GM21367 (cell line): ENCODE results near the gene PCDH9.
"Not testable (repeated sequence)": the region's sequence is repeated elsewhere in the genome, so short reads cannot be mapped to it uniquely, and the experiment has no call there.

Experiments
- ATAC-seq: cut with Tn5 transposase; IDR thresholded peaks from one replicate; pipeline ENCODE4 v1.9.1; 2021; ENCODE audit not compliant: unreplicated experiment

Gene PCDH9

DNA sequence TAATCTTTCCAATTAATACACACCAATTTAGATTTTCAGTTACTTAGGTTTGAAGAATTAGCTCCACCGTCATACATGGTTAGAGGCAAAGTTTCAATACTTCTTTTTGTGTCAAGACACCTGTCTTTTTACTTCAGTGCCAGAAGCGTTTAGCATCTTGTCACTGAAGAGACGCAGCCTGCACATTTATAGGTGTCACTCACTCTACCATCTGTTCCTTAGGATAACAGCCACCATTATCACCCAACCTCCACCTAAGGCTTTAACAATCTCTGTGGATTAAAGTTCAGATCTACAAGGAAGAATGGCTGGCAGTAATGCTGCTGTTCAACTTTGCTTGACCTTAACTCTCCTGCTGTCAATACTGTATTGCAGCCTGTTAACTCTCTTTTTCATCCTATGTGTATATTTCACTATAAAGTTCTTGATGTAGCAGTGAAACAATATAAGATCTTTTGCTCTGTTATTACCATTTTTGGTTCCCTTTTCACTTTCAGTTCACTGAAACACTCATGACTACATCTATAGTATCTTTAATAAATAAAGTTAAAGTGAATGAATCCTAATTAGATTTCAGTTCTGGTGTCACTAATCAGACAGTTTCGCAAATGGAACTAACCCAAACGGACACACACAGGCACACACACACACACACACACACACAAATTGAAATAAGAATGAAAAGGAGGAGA, 435.6 kb downstream of the PCDH9 start:
- ATAC-seq: no peak

DNA sequence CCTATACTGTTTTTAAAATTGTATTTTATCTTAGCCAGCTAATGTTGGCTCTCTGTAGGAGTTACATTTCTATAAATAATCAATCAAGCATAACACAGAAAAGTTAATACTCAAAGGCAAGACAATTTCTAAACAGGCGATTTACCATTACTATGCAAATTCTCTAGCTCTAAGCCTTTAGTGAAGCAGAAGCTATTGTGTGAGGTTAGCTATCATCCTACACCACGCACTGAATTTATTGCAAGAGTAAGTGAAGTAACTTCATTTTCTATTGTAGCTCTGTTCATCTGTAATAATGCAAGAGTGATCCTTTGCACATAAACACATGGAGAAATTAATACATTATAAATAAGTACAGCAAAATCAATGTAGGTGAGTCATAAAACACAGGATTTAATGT, 439.3 kb downstream of the PCDH9 start:
- no peak for ATAC-seq

DNA sequence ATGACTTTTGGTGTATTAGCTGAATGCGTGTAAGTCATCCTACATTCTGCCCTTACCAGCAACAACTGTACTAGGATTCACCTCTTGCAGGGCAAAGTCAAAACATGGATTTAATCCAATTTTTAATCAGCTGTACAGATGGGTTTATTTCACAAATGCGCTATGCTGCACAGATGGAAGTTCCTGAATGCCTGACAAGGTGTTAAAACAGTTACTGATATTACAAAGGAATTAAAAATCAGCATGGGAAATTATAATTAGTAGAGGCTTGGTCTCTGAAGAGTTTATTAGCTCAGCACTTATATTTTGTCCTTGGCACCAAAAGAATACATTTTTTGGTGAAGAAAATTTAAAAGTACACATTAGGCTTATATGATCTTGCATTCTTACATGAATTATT, 448.9 kb downstream of the PCDH9 start:
- ATAC-seq: no peak

DNA sequence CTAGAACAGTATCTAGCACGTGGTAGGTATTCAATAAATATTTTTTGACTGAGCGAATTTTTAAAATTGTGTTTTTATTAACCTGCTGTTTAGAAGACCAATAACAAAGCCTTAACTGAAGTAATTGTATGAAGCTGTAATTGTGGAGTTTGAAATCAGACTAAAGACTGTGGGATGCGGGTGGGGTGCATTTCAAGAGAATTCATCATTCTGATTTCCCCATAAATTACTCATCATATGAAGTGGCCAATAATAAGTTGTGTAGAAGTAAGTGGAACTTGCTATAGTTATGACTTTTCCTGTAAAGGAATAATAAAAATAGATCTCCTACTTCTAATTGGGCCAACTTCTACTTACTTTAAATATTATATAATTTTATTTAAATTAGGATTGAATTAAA, 449.3 kb downstream of the PCDH9 start:
- no peak for ATAC-seq

DNA sequence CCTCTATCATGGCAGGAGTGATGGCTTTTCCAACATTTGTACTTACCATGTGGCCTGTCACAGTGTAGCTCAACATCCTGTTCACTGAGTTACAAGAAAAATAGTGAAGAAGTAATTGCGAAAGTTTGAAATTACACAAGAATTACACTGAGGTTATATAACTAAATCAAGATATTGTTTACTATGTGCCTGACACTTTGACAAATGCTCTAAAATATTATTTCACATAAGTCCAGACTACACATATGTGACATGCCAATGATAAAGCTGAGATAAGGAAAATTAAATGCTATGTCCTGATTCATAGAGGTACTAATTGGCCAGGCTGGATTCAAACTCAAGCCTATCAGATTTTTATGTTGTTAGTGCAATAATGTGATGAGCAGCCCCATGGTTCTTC, 451.7 kb downstream of the PCDH9 start:
- ATAC-seq: no peak

DNA sequence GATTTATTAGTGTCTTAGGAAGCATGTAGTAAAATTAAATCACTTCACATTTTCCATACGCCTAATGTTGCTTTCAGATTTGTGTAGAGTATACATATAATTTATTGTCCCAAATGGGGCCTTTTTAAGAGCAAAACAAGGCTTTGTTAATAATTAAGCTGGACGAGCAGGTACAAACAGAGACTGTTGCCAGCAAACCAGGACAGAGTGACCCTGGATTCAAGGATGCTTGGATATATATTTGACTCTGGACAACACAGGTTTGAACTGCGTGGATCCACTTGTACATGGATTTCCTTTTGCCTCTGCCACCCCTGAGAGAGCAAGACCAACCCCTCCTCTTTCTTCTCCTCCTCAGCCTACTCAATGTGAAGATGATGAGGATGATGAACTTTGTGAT, 454.9 kb downstream of the PCDH9 start:
- ATAC-seq: no peak

DNA sequence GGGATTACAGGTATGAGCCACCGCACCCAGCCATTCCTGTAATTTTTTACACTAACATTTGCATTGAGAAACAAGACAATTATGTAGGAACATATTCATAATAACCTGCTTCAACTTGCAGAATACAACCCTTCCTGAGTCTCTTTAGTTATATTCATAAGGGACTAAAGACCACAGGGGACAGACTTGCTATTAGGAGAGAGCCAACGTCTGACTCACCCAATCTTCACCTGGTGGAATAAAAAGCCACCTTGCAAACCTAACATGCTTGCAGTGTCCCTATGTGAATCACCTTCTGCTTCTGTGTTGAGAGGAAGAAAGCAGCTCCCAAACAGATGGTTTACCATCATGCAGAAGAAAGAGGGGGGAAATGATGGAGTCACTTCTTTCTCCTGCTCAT, 456.1 kb downstream of the PCDH9 start:
- ATAC-seq: no peak

DNA sequence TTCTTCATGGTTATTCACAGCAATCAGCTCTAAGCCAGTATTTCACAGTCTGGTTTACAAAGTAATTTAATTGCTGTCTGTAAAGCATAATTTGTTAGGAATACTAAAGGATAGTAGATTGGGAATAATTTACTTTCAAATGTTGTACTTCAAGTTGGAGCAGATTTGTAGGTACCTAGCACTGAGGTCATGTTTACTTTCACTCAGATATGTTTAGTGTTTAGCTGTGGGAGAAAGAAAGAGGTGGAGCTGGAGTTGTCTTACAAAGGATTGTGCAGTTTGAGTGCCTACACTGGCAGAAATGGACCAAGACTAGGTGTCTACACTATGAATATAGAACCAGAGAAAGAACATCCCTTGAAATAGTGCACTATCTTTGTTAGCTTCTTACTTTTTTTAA, 464.6 kb downstream of the PCDH9 start:
- no peak for ATAC-seq

DNA sequence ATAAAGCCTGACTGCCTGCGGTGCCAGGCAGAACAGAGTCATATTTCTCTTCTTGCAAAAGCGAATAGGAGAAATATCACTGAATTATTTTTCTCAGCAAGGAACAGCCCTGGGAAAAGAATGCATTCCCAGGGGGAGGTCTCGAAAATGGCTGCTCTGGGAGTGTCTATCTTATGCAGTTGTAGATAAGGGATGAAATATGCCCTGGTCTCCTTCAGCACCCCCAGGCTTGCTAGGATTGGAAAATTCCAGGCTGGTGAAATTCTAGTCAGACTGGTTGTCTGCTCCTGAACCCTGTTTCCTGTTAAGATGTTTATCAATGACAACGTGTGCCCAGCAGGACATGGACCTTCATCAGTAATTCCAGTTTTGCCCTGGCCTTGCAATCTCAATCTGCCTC, 469.5 kb downstream of the PCDH9 start:
- not testable (repeated sequence) for ATAC-seq

DNA sequence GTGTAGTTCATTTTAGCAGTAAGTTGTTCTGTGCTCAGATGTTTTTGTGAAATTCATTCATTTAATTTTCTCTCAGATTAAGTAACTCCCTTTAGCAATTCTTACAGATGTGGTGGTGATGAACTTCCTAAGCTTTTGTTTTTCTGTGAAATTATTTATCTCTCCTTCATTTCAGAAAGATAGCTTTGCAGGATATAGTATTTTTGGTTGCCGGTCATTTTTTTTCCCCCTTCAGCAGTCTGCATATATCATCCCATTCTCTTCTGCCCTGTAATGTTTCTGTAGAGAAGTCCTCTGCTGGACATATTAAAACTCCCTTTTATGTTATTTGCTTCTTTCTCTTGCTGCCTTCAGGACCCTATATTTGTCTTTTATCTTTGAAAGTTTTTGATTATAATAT, 470.2 kb downstream of the PCDH9 start:
- no peak for ATAC-seq

DNA sequence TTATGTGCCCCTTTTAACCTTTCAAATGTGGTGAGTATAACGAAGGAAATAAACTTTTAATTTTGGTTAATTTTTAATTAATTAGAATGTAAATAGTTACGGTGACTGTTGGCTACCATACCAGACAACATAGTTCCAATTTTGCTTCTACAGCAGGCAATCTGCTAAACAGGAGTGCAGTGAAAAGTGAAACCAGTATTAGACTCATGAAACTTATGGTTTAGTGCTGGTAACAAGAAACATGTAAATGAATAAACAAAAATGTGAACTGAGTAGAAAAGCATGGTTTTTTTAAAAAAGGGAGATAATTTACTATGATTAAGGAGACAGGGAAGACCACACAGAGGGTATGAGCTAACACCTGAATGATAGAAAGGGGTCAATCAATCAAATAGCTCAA, 478.4 kb downstream of the PCDH9 start:
- no peak for ATAC-seq

DNA sequence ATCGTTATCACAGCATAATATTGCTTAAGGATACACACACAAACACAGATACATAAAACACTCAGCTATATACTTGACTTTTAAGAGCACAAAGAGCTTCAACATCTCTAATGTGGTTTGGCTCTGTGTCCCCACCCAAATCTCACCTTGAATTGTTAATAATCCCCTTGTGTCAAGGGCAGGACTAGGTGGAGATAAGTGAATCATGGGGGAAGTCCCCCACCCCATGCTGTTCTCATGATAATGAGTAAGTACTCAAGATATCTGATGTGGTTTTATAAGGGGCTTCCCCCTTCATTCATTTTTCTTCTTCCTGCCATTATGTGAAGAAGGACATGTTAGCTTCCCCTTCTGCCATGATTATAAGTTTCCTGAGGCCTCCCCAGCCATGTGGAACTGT, 481.4 kb downstream of the PCDH9 start:
- no peak for ATAC-seq

DNA sequence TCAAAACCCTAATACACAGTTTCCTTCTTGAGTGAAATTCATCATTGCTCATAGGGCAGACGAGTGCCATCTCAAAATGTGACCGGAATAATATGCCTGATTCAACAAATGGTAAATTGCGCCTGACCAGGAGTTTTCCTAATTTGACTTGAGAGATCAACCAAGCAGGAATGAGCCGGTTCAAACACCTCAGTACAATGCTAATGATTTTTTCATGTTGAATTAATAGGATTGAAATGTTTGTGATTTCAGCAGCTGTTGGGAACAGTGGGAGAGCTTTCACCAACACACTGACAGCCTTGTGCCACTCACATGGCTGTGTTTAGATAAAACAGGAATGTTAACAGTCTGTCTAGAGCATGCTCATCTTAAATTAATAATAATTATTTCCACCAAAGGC, 484.8 kb downstream of the PCDH9 start:
- ATAC-seq: no peak

DNA sequence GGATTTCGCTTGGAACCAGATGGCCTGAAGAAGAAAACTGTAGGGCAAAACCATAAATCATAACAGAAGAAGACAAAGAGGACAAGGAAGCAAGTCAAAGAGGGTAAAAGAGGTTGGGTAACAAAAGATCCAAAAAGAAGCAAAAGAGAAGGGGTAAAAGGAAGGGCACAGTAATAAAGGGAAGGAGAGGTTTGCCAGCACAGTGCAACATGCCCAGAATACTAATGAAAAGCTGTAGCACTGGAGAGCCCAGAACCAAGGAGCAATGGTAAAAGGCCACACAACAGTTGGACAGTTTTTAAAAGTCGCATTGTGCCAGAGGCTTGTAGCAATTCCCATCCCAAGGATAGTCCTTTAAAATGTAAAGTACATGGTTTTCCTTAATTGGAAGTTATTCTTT, 506.6 kb downstream of the PCDH9 start:
- ATAC-seq: no peak

DNA sequence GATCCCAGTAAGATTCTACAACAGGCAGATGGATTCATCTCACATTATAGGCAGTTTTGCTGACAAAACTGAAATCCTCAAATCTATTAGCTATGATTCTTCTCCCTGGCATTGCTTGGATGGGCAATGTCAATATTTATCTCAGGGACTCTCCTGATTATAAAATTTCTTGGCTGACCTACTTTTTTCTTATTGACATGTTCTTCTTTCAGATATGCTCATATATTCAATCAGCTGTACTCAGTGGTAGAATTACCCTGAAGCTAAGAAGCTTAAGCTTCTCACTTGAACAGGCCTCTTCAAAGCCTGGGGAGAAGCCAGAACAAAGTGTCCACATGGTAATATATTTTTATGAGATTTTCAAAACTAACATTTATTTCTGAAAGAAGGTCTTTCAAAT, 513.6 kb downstream of the PCDH9 start:
- no peak for ATAC-seq

DNA sequence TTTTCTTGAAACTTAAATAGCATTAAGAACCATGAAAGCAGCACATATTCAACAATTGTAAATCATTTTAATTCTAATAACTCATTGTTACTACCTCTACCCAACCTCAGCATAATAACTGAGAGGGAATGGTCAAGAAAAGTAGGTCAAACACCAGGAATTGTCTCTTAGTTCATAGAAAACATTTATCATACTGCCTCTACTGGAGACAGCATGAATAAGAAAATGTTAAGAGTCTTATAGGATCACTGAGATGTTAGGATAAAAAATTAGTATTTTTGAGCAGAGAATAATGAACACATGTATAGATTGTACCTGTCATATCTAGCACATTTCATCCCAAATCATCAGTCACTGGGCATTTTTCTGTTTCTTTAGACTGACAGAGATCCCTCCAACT, 515.3 kb downstream of the PCDH9 start:
- no peak for ATAC-seq

DNA sequence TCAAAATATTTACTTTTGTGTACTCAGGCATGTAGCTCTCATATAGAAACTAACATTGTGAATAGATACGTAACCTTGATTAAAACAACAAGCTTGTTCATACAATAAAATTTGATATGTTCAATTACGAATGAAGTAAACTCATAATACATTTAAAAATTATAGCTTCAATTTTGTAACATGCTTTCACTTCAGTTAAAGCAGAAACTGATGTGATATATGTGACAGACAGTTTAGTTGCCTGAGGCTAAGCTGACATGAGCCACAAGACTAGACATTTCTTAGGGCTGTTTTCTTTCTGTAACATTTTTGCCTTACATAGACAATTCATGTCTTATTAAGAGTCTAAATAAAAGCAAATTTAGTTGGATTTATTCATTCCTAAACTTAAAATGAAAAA, 526.0 kb downstream of the PCDH9 start:
- no peak for ATAC-seq

DNA sequence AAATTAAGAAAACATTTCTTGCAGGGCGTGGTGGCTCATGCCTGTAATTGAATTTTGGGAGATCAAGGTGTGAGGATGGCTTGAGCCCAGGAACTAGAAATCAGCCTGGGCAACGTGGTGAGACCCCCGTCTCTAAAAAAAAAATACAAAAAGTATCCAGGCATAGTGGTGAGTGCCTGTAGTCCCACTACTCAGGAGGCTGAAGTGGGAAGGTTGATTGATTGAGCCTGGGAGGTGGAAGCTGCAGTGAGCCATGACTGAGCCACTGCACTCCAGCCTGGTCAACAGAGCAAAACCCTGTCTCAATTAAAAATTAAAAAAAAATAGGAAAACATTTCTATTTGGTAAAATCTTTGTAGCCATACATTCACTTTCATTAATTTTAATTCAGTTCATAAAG, 526.5 kb downstream of the PCDH9 start:
- no peak for ATAC-seq

DNA sequence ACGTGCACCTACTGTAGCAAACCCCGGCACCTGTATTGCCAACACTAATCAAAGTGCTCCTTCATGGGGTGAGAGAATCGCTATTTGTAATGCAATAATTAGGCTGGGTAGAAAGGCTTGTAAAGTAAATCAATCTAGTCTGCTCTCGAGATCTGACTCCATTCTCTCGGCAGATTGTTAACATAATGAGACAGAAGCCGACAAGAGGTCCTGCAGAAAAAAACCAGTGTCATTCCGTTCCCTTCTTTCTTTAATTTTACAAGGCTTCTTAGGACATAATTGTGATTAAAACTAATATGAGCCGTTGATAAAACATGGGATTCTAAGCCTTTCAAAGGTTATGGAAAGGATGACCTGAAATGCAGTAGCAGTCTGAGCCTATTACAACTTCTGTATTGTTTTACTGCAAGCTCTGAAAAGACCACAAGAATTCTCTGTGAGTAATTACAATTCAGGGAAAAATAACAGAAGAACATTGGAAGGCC, 530.0 kb downstream of the PCDH9 start:
- ATAC-seq: no peak

DNA sequence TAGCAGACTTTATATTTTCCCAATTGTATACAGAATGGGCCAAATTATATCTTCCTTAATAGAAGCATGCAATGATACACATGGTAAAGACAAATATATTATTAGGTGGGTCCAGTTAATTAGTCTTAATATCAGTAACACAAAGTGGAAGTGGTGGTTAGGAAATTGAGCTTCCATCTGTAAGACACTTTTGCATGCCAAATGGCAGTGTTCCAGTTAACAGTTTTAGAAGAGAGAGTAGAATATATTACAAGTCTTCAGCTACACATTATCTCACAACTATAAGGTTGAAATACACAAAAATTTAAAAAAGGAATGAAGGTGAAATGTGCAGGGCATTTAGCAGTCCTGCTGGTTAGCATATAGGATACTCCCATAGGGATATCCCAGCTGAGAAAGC, 536.5 kb downstream of the PCDH9 start:
- ATAC-seq: no peak

DNA sequence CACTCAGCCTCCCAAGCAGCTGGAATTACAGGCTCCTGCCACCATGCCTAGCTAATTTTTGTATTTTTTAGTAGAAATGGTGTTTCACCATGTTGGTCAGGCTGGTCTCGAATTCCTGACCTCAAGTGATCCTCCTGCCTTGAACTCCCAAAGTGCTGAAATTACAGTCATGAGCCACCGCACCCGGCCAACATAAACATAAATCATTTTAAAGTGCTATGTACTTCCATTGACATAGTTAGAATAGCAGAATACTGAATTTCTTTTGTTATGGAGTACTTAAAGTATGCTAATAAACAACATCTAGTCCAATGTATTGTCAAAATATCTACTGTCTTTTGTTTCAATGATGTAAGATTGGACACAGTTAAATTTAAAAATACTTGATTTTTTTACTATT, 539.0 kb downstream of the PCDH9 start:
- ATAC-seq: no peak

DNA sequence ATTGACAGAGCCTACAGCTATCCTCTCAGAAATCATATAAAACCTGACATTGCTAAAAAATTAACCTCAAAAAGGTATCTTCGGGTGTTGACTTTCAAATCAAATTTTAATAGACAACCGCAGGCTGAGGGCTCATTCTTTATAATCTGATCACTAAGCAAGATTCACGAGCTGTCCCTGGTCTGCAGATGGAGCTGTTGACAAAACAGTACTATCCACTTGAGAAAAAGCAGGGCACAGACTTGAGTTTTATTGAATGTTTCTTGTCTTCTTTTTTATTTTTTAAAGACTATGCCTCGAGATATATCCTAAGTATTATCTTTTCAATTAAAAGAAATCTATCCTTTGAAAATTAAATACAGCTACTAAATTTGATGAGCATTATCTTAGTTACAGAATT, 540.5 kb downstream of the PCDH9 start:
- ATAC-seq: no peak

DNA sequence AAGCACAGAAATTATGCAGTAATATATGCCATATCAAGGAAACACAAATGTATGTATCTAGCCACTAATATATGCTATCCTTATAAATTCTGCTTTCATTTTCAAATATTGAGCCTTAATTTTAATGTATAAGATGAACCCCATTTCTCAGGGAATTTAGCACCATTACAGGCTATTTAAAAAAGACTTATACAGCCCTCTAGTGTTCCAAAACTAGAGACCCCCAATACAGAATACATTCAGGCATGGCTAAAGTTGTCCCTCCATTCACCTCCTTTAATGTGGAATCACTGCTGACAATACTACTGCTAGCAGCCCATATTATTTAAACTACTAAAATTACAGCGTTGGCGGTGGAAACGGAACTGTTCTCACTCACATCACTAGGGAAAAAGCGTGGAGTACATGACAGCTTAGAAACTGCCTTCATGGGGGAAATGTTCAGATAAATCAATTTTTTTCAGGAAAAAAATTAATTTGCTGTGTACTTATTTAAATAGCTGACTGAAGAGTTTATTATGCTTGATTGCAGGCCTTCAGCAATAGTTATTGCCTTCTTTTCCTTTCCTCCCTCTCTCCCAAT, 541.0 kb downstream of the PCDH9 start:
- ATAC-seq: no peak
